ENCODE measurements around the gene GAB4. TPM values are rescaled to one million over a fixed set of nuclear protein-coding genes. Genes with fewer than 3 reads are reported as not detected.

Gene GAB4
- total RNA-seq, 4 donors from 2014 or later: not detected

DNA sequence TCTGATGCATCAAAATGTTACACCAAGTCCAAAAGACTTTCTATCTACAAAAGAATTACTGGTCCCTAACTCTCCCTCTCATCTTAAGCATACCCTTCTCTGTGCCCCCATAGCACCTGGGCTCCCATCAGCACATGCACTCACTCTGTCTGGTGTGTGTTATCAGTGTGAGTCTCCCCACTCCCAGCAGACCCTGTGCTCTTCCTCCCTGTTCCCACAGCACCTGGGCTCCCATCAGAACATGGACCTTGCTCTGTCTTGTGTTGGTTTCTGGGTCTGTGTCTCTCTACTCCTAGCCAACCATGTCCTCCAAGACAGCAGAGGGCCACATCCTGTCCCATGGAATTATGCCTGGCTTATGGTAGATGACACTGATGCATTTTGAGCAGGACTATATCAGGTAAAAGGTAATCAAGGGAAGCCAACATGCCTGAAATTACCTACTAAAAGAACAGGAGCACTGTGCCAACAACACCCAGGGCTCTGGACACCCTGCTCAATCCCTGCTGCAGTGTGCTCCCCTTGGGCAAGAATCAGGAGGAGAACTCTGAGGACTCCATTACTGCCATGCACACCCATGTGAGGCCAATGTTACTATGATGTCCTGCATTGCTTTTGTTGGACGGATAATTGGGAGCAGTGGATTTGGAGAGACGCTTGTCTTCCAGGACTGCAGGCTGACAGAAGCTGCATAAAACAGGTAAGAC lies 34.3 kb downstream of the GAB4 start:
- Histone ChIP-seq H3K27me3 (no peaks in the 10 kb centered on the region), H3K4me1 (no peaks in the 10 kb centered on the region), H3K9me3 (no peaks in the 10 kb centered on the region), H3K4me3 (no peak overlapping the region), H3K36me3 (no peaks in the 10 kb centered on the region), H3K27ac (no peak overlapping the region)
- in situ Hi-C loops (cut with MboI; ENCODE audit: low pct_ligation_motif_present in 1 of 4, low pct_unique_long_range_greater_than_20kb in 1 of 4, low sequenced_read_pairs in 3 of 4): no loop called here
- WGBS, 2 donors (ENCODE audit: low coverage in 1 of 2): 92 to 94% methylated on average over 2 of the region's 2 CpGs
- DNase-seq: no peak
- no peak for TF ChIP-seq POLR2A (IDR thresholded peaks at IDR 0.05)
- TF ChIP-seq, protein P1, sequence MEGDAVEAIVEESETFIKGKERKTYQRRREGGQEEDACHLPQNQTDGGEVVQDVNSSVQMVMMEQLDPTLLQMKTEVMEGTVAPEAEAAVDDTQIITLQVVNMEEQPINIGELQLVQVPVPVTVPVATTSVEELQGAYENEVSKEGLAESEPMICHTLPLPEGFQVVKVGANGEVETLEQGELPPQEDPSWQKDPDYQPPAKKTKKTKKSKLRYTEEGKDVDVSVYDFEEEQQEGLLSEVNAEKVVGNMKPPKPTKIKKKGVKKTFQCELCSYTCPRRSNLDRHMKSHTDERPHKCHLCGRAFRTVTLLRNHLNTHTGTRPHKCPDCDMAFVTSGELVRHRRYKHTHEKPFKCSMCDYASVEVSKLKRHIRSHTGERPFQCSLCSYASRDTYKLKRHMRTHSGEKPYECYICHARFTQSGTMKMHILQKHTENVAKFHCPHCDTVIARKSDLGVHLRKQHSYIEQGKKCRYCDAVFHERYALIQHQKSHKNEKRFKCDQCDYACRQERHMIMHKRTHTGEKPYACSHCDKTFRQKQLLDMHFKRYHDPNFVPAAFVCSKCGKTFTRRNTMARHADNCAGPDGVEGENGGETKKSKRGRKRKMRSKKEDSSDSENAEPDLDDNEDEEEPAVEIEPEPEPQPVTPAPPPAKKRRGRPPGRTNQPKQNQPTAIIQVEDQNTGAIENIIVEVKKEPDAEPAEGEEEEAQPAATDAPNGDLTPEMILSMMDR (IDR thresholded peaks at IDR 0.05): no peak
- no peak for TF ChIP-seq EP300 (IDR thresholded peaks at IDR 0.05; ENCODE audit: low read depth)
- TF ChIP-seq POLR2AphosphoS5 (IDR thresholded peaks at IDR 0.05): no peak
- intact Hi-C loops (cut with DNase I; ENCODE audit: low total_unique reads): no loop called here

DNA sequence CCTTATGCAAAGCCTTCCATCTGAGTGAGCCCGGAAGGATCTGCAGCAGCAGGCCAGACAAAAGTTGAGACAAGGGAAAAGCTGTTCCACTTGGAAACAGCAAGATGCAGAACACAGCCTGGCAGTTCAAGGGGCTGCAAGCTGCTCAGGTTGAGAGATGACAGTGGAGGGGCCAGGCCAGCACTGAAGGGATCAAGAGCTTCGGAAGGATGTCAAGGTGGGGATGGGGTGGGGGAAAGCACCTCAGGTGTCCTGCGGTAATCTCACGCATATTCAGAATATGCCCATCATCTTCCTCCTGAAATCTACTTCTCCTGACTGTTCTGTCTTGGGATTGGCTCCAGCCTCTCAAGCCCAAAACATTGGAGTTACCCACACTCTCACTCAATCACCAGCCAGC lies 35.7 kb downstream of the GAB4 start:
- Histone ChIP-seq H3K36me3 (no peaks in the 10 kb centered on the region), H3K27ac (no peak overlapping the region), H3K9me3 (no peaks in the 10 kb centered on the region), H3K4me3 (no peak overlapping the region), H3K4me1 (no peaks in the 10 kb centered on the region), H3K27me3 (no peaks in the 10 kb centered on the region)
- in situ Hi-C loops (cut with MboI; ENCODE audit: low pct_ligation_motif_present in 1 of 4, low pct_unique_long_range_greater_than_20kb in 1 of 4, low sequenced_read_pairs in 3 of 4) (no loop called here), intact Hi-C loops (cut with DNase I; ENCODE audit: low total_unique reads) (no loop called here)
- TF ChIP-seq, protein P1 (IDR thresholded peaks at IDR 0.05): no peak
- no peak for TF ChIP-seq POLR2A (IDR thresholded peaks at IDR 0.05)
- no peak for TF ChIP-seq EP300 (IDR thresholded peaks at IDR 0.05; ENCODE audit: low read depth)
- no peak for TF ChIP-seq POLR2AphosphoS5 (IDR thresholded peaks at IDR 0.05)
- WGBS, 2 donors (ENCODE audit: low coverage in 1 of 2): 75 to 86% methylated on average over 3 to 4 of the region's 4 CpGs
- no peak for DNase-seq

DNA sequence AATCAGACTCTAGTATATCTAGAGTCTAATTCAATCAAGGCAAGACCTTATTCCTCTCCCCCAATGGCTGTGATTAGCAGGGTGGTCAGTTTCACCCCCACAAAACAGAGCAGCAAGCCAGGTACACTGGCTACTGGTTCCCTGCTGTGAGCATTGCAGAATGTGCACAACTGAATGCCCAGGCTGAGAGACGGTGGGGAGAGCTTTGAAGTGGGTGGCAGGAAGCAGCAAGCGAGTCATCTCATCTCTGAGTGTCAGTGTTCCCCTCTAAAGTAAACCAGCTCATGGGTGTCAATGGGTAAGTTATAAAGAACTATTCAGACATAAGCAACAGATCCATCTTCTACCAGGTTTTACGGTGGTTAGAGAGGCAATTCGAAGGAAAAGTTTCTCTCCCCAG lies 37.6 kb downstream of the GAB4 start:
- Histone ChIP-seq H3K9me3 (no peaks in the 10 kb centered on the region), H3K4me1 (no peaks in the 10 kb centered on the region), H3K4me3 (no peak overlapping the region), H3K27me3 (no peaks in the 10 kb centered on the region), H3K27ac (no peak overlapping the region), H3K36me3 (no peaks in the 10 kb centered on the region)
- in situ Hi-C loops (cut with MboI; ENCODE audit: low pct_ligation_motif_present in 1 of 4, low pct_unique_long_range_greater_than_20kb in 1 of 4, low sequenced_read_pairs in 3 of 4) (no loop called here), intact Hi-C loops (cut with DNase I; ENCODE audit: low total_unique reads) (no loop called here)
- whole genome bisulfite sequencing, 2 donors (ENCODE audit: low coverage in 1 of 2): 55 to 63% methylated on average over 3 to 4 of the region's 4 CpGs
- TF ChIP-seq EP300 (IDR thresholded peaks at IDR 0.05; ENCODE audit: low read depth): no peak
- TF ChIP-seq POLR2A (IDR thresholded peaks at IDR 0.05): no peak
- TF ChIP-seq, protein P1 (IDR thresholded peaks at IDR 0.05): no peak
- TF ChIP-seq POLR2AphosphoS5 (IDR thresholded peaks at IDR 0.05): no peak
- DNase-seq: no peak

DNA sequence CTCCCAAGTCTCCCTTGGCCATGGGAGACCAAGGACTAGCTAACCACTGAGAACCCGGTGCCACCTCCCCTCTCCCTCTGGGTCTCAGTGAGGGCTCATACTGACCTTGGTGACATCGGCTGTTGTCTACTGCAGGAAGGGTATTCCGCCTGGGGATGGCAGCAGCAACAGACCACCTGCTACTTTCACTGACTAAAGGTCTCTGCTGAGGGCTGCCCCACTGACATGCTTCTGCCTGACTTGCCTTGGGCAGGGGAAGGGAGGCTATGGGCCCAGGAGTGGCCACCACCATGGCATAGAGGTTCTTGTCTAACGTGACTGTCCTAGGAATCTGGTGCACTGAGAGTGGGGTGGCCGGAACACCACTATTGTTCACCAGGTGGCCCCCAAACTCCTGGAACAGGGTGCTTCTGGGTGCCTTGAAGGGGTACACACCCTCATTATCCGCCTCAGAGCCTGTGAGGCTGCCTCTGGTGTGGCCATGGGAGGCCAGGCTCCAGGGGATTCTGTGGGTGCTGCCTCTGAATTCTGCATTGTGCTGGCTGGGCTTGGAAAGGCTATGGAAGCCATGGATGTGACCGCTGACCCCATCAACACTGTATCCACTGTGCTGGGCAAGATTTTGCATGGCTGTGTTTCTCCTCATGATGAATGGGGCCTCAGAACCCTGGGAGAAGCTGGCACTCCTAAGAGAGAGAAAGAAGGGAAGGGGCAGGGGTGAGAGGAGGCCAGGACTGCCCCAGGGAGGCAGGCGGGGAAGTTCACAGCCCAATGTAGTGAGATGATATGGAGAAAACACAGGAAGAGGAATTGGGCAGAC lies 38.3 kb downstream of the GAB4 start:
- Histone ChIP-seq H3K9me3 (no peaks in the 10 kb centered on the region), H3K36me3 (no peaks in the 10 kb centered on the region), H3K4me1 (no peaks in the 10 kb centered on the region), H3K27ac (no peak overlapping the region), H3K27me3 (no peaks in the 10 kb centered on the region), H3K4me3 (no peak overlapping the region)
- 72 to 88% methylated on average over 1 to 7 of the region's 8 CpGs for WGBS, 2 donors (ENCODE audit: low coverage in 1 of 2)
- intact Hi-C loops (cut with DNase I; ENCODE audit: low total_unique reads) (no loop called here), in situ Hi-C loops (cut with MboI; ENCODE audit: low pct_ligation_motif_present in 1 of 4, low pct_unique_long_range_greater_than_20kb in 1 of 4, low sequenced_read_pairs in 3 of 4) (no loop called here)
- TF ChIP-seq POLR2AphosphoS5 (IDR thresholded peaks at IDR 0.05) (no peak), EP300 (IDR thresholded peaks at IDR 0.05; ENCODE audit: low read depth) (no peak), POLR2A (IDR thresholded peaks at IDR 0.05) (no peak)
- TF ChIP-seq, protein P1 (IDR thresholded peaks at IDR 0.05): no peak
- DNase-seq: no peak

Data from transverse colon (tissue), 4 donors.